Right atrium auricular region (tissue), 2 donors: ENCODE results near the gene MYOCD. TPM values are rescaled to one million over a fixed set of nuclear protein-coding genes. Genes with fewer than 3 reads are reported as not detected.

Experiments
- DNase-seq: peaks from one replicate; pipeline ENCODE4 v3.0.0-alpha.2; 2019; ENCODE audit warnings: low spot score
- H3K27ac ChIP-seq, 2 donors: fragments of 200-600 bp; sonication (generic); 1 replicate in 1 of 2; 2 replicates in 1 of 2; pipeline ENCODE4 v1.5.1; 2016 to 2019
- H3K27me3 ChIP-seq, 2 donors: fragments of 200-600 bp; sonication (generic); one replicate each; pipeline versions ENCODE4 v1.5.1 to v1.6.0; 2017 to 2019
- H3K36me3 ChIP-seq: fragments of 200-600 bp; sonication (generic); one replicate; pipeline ENCODE4 v1.5.1; 2016
- H3K4me1 ChIP-seq, 2 donors: fragments of 200-600 bp; sonication (generic); one replicate each; pipeline versions ENCODE4 v1.5.1 to v1.6.0; 2017 to 2019
- H3K4me3 ChIP-seq, 2 donors: fragments of 200-600 bp; sonication (generic); 1 replicate in 1 of 2; 2 replicates in 1 of 2; pipeline ENCODE4 v1.5.1; 2017 to 2019; ENCODE audit warnings: mild to moderate bottlenecking in 1 of 2, moderate library complexity in 1 of 2
- H3K9me3 ChIP-seq, 2 donors: fragments of 200-600 bp; sonication (generic); one replicate each; pipeline ENCODE4 v1.5.1; 2019
- total RNA-seq, 2 donors: library from RNA; depleted of rRNA; stranded (reverse); fragments of >200 nt; gene quantifications; one replicate each; pipeline ENCODE4 v1.1.0, GENCODE V29; 2016
- TF ChIP-seq, protein P1 (sequence below), 2 donors: fragments of 200-600 bp; sonication (generic); IDR thresholded peaks; one replicate each; pipeline ENCODE4 v1.5.1; 2019; ENCODE audit warnings: antibody characterized with exemption in 2 of 2

Gene MYOCD, protein sequence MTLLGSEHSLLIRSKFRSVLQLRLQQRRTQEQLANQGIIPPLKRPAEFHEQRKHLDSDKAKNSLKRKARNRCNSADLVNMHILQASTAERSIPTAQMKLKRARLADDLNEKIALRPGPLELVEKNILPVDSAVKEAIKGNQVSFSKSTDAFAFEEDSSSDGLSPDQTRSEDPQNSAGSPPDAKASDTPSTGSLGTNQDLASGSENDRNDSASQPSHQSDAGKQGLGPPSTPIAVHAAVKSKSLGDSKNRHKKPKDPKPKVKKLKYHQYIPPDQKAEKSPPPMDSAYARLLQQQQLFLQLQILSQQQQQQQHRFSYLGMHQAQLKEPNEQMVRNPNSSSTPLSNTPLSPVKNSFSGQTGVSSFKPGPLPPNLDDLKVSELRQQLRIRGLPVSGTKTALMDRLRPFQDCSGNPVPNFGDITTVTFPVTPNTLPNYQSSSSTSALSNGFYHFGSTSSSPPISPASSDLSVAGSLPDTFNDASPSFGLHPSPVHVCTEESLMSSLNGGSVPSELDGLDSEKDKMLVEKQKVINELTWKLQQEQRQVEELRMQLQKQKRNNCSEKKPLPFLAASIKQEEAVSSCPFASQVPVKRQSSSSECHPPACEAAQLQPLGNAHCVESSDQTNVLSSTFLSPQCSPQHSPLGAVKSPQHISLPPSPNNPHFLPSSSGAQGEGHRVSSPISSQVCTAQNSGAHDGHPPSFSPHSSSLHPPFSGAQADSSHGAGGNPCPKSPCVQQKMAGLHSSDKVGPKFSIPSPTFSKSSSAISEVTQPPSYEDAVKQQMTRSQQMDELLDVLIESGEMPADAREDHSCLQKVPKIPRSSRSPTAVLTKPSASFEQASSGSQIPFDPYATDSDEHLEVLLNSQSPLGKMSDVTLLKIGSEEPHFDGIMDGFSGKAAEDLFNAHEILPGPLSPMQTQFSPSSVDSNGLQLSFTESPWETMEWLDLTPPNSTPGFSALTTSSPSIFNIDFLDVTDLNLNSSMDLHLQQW
- total RNA-seq: 10 to 100 TPM; 50.6 to 65.1 TPM

DNA sequence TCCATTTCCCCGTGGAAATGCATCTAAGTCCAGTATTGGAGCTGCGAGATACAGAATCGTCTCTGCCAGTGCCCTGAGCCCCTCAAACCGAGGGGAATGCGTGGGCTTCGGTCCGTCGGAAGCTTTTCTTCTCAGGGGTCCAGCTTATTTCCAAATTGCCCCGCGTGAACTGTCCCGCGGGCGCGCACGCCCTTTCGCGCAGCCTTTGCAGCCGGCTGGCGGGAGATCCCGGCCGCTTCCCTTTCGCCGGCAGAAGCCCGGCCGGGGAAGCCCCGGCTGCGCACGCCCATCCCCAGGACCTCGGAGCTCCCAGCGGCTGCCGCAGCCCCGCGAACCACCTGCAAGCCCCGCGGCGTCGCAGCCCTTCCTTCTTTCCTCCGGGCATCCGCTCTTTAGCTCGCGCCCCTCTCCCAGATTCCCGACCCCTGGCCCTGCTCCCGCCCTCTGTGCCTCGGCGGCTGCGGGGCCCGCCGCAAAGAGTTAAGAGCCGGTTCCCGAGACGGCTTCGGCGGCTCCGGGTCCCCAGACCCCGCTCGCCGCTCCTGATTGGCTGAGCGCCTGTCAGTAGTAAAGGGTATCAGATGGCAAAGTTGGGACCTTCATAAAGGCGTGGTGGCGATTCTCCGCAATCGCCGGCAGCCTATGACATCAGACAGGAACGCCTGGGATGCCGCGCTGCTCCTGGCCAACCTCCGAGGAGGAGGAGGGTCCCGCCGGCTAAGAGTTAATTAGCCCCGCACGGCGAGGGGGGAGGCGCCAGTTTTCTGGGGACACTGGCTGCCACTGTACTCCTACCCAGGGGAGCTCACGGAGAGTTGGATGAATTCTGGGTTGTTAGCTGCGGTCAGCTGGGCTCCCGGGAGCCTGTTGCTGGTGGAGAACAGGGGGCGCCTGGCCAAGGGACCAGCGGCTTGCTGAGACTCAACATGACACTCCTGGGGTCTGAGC, at the start of gene MYOCD:
MYOCD (plus strand) TSS at position 628 of the 948 bp plus-strand sequence; CDS start at position 927, 299 bp downstream.
- H3K9me3 ChIP-seq: no peaks in the 10 kb centered on the region
- H3K36me3 ChIP-seq: no peaks in the 10 kb centered on the region
- TF ChIP-seq, protein P1, sequence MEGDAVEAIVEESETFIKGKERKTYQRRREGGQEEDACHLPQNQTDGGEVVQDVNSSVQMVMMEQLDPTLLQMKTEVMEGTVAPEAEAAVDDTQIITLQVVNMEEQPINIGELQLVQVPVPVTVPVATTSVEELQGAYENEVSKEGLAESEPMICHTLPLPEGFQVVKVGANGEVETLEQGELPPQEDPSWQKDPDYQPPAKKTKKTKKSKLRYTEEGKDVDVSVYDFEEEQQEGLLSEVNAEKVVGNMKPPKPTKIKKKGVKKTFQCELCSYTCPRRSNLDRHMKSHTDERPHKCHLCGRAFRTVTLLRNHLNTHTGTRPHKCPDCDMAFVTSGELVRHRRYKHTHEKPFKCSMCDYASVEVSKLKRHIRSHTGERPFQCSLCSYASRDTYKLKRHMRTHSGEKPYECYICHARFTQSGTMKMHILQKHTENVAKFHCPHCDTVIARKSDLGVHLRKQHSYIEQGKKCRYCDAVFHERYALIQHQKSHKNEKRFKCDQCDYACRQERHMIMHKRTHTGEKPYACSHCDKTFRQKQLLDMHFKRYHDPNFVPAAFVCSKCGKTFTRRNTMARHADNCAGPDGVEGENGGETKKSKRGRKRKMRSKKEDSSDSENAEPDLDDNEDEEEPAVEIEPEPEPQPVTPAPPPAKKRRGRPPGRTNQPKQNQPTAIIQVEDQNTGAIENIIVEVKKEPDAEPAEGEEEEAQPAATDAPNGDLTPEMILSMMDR (IDR thresholded peaks at IDR 0.05): no peak
- peak within 1 kb of the TSS; percentile 59 to 60 for H3K4me3 ChIP-seq
- no peak for DNase-seq
- peak within 1 kb of the TSS; percentile 84 to 90 for H3K27ac ChIP-seq
- peaks cover 0 to 12% of the 10 kb centered on the region in 2 donors for H3K4me1 ChIP-seq
- no peaks in the 10 kb centered on the region for H3K27me3 ChIP-seq

DNA sequence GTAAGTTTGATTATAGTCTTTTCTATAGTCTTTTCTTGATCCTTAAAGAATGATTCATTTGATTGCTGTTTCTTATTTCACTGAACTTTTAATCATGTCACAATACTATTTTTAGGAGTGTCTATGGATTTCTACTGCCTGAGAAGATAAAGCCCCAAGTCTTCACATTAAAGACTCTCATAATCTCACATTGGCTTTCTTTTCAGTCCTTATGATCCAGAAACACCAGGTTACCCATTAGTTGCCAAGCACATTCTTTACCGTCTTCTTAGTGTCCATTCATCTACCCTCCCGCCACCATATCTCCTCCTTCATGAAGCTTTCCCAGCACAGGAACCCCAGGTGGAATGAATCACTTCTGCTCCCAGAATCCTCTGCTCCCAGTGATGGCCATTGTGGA, 49.5 kb upstream of the MYOCD start:
- H3K27me3 ChIP-seq: no peaks in the 10 kb centered on the region
- H3K9me3 ChIP-seq: no peaks in the 10 kb centered on the region
- no peak for DNase-seq
- TF ChIP-seq, protein P1 (IDR thresholded peaks at IDR 0.05): no peak
- no peak overlapping the region for H3K4me3 ChIP-seq
- no peaks in the 10 kb centered on the region for H3K4me1 ChIP-seq
- H3K36me3 ChIP-seq: no peaks in the 10 kb centered on the region
- no peak overlapping the region for H3K27ac ChIP-seq

GRCh38 chr17:12618557-12618956, 47.1 kb upstream of the MYOCD start:
- Histone ChIP-seq H3K4me1 (peaks cover 0 to 3% of the 10 kb centered on the region in 2 donors), H3K9me3 (no peaks in the 10 kb centered on the region), H3K4me3 (no peak overlapping the region), H3K27ac (no peak overlapping the region), H3K36me3 (no peaks in the 10 kb centered on the region), H3K27me3 (no peaks in the 10 kb centered on the region)
- TF ChIP-seq, protein P1 (IDR thresholded peaks at IDR 0.05): no peak
- DNase-seq: no peak

DNA sequence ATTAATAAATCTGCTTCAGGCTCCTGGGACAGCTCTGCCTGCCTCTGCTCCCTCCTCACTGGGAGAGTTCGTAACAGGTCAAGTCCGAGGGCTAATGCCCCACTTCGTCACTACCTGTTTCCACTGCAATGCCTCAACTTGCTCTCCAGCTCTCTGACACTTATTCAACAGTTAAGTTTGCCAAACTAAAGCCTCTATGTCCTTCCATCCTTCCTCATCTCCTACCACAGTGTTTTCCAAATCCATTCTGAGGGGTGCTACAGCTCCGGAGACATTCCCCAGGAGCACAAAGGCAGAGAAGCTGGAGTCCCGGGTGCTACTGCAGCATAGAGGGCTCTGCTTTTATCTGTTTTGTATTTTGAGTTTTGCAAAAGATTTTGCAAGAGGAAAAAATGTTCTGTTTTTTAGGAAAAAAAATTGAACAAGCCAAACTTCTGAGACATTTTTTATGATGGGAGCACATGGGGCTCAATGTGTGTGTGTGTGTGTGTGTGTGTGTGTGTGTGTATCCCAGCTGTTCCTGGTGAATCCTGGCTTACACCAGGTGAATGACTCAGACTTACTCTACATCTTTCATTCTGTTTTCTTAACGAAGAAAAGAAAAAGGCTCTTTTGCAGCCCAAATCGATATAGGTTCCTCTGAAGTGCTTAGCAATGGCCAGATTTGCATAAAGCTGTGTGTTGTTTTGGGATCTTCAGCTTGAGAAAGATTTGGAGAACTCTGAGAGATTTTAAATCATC, 46.1 kb upstream of the MYOCD start:
- no peaks in the 10 kb centered on the region for H3K36me3 ChIP-seq
- no peak for DNase-seq
- no peaks in the 10 kb centered on the region for H3K27me3 ChIP-seq
- H3K4me1 ChIP-seq: peaks cover 0 to 3% of the 10 kb centered on the region in 2 donors
- TF ChIP-seq, protein P1 (IDR thresholded peaks at IDR 0.05): no peak
- H3K9me3 ChIP-seq: no peaks in the 10 kb centered on the region
- H3K4me3 ChIP-seq: no peak overlapping the region
- H3K27ac ChIP-seq: no peak overlapping the region
